Measurements from ENCODE around the gene NUP210.

NUP210 gene

GRCh38 chr3:13272831-13273603 lies 147.1 kb downstream of the NUP210 start:
- no peak for FAIRE-seq

- FAIRE-seq = no peak
Measured at GRCh38 chr3:13269711-13270378, 150.3 kb downstream of the NUP210 start.

- no peak for FAIRE-seq
Measured at GRCh38 chr3:13268961-13269441, 151.1 kb downstream of the NUP210 start.

GRCh38 chr3:13268120-13268519 lies 152.0 kb downstream of the NUP210 start:
- no peak for FAIRE-seq

- FAIRE-seq = no peak
Measured at GRCh38 chr3:13266651-13267362, 153.3 kb downstream of the NUP210 start.
